DOHH2 (cell line): Measurements from ENCODE around the gene GPRC5D.

Experiments
- EZH2phosphoT487 ChIP-seq: fragments of 200-600 bp; sonication (generic); IDR thresholded peaks from 2 replicates; pipeline ENCODE4 v1.6.1; 2017; ENCODE audit warnings: borderline replicate concordance, mild to moderate bottlenecking, antibody characterized with exemption, low read length, moderate library complexity, mixed read lengths
- TF ChIP-seq, protein P1 (sequence below): fragments of 200-600 bp; sonication (generic); IDR thresholded peaks from one replicate; pipeline ENCODE4 v1.5.1; 2014; ENCODE audit warnings: antibody characterized with exemption, mild to moderate bottlenecking, low read depth, low read length; ENCODE audit not compliant: poor library complexity, severe bottlenecking

DNA sequence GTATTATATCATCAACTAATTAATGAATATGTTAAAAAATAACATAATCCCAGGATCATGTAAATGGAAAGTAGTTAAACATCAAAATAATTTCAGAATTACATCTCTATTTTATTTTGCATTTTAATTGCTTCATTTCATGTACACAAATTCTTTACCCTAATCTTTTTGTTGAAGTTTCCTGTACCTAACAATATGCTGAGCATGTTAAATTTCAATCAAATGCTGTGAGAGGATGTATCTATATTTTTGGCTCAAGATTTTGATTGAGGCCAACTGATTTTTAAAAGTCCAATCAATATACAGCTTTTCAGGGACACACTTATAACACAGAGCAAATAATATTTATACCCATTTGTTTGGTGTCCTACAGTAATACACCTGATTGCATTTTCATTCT, 6.4 kb downstream of the GPRC5D start:
- TF ChIP-seq, protein P1, sequence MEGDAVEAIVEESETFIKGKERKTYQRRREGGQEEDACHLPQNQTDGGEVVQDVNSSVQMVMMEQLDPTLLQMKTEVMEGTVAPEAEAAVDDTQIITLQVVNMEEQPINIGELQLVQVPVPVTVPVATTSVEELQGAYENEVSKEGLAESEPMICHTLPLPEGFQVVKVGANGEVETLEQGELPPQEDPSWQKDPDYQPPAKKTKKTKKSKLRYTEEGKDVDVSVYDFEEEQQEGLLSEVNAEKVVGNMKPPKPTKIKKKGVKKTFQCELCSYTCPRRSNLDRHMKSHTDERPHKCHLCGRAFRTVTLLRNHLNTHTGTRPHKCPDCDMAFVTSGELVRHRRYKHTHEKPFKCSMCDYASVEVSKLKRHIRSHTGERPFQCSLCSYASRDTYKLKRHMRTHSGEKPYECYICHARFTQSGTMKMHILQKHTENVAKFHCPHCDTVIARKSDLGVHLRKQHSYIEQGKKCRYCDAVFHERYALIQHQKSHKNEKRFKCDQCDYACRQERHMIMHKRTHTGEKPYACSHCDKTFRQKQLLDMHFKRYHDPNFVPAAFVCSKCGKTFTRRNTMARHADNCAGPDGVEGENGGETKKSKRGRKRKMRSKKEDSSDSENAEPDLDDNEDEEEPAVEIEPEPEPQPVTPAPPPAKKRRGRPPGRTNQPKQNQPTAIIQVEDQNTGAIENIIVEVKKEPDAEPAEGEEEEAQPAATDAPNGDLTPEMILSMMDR: no peak
- TF ChIP-seq EZH2phosphoT487: no peak
